ENCODE data around the gene TTC23.
A peak's percentile ranks its signal among the peaks of the same experiment; 100 is the strongest.

The TTC23 gene

GRCh38 chr15:99232740-99233139 lies 16.6 kb downstream of the TTC23 start:
- DNase-seq = no peak
- Mint-ChIP-seq H3K4me1 (no peaks in the 10 kb centered on the region), H3K27me3 (peaks cover 2% of the 10 kb centered on the region), H3K36me3 (ENCODE audit: low read depth) (peaks cover 7% of the 10 kb centered on the region), H3K4me3 (no peak overlapping the region), H3K27ac (no peak overlapping the region), H3K9me3 (no peaks in the 10 kb centered on the region)
- ATAC-seq = no peak

- Mint-ChIP-seq H3K27me3 (no peaks in the 10 kb centered on the region), H3K27ac (no peak overlapping the region), H3K4me1 (no peaks in the 10 kb centered on the region), H3K36me3 (ENCODE audit: low read depth) (peaks cover 3% of the 10 kb centered on the region), H3K9me3 (no peaks in the 10 kb centered on the region), H3K4me3 (no peak overlapping the region)
- ATAC-seq = no peak
- DNase-seq = no peak
Observed at GRCh38 chr15:99230867-99231266, 18.5 kb downstream of the TTC23 start.

- Mint-ChIP-seq H3K27me3 (no peaks in the 10 kb centered on the region), H3K4me1 (no peaks in the 10 kb centered on the region), H3K9me3 (no peaks in the 10 kb centered on the region), H3K27ac (no peak overlapping the region), H3K36me3 (ENCODE audit: low read depth) (peaks cover 3% of the 10 kb centered on the region), H3K4me3 (no peak overlapping the region)
- DNase-seq = no peak
- ATAC-seq = no peak
Observed at GRCh38 chr15:99228120-99228770, 21.1 kb downstream of the TTC23 start.

- DNase-seq (no peak), ATAC-seq (no peak)
- no peak overlapping the region for H3K27ac Mint-ChIP-seq
- H3K36me3 Mint-ChIP-seq (ENCODE audit: low read depth) = peaks cover 3% of the 10 kb centered on the region
- H3K4me3 Mint-ChIP-seq = no peak overlapping the region
- H3K4me1 Mint-ChIP-seq = no peaks in the 10 kb centered on the region
- H3K27me3 Mint-ChIP-seq = no peaks in the 10 kb centered on the region
- H3K9me3 Mint-ChIP-seq = no peaks in the 10 kb centered on the region
Observed at GRCh38 chr15:99226802-99227201, 22.6 kb downstream of the TTC23 start.

- DNase-seq = no peak
- H3K9me3 Mint-ChIP-seq = no peaks in the 10 kb centered on the region
- H3K36me3 Mint-ChIP-seq (ENCODE audit: low read depth) = peaks cover 5% of the 10 kb centered on the region
- no peak overlapping the region for H3K4me3 Mint-ChIP-seq
- ATAC-seq = no peak
- no peaks in the 10 kb centered on the region for H3K4me1 Mint-ChIP-seq
- H3K27ac Mint-ChIP-seq = no peak overlapping the region
- H3K27me3 Mint-ChIP-seq = no peaks in the 10 kb centered on the region
Observed at GRCh38 chr15:99224372-99225214, 24.8 kb downstream of the TTC23 start.

GRCh38 chr15:99213187-99213811 lies 36.1 kb downstream of the TTC23 start:
- Mint-ChIP-seq H3K4me3 (no peak overlapping the region), H3K4me1 (no peaks in the 10 kb centered on the region), H3K27me3 (no peaks in the 10 kb centered on the region), H3K27ac (no peak overlapping the region), H3K9me3 (no peaks in the 10 kb centered on the region), H3K36me3 (ENCODE audit: low read depth) (no peaks in the 10 kb centered on the region)
- ATAC-seq = peak; percentile 75
- peak; percentile 65 for DNase-seq

GRCh38 chr15:99212406-99212805 lies 37.0 kb downstream of the TTC23 start:
- no peak overlapping the region for H3K4me3 Mint-ChIP-seq
- DNase-seq (no peak), ATAC-seq (no peak)
- no peaks in the 10 kb centered on the region for H3K27me3 Mint-ChIP-seq
- H3K9me3 Mint-ChIP-seq = no peaks in the 10 kb centered on the region
- H3K27ac Mint-ChIP-seq = no peak overlapping the region
- H3K4me1 Mint-ChIP-seq = no peaks in the 10 kb centered on the region
- H3K36me3 Mint-ChIP-seq (ENCODE audit: low read depth) = no peaks in the 10 kb centered on the region

GRCh38 chr15:99211926-99212325 lies 37.5 kb downstream of the TTC23 start:
- ATAC-seq (no peak), DNase-seq (no peak)
- no peak overlapping the region for H3K4me3 Mint-ChIP-seq
- no peaks in the 10 kb centered on the region for H3K27me3 Mint-ChIP-seq
- no peaks in the 10 kb centered on the region for H3K9me3 Mint-ChIP-seq
- H3K27ac Mint-ChIP-seq = no peak overlapping the region
- no peaks in the 10 kb centered on the region for H3K36me3 Mint-ChIP-seq (ENCODE audit: low read depth)
- no peaks in the 10 kb centered on the region for H3K4me1 Mint-ChIP-seq

- peaks cover 9% of the 10 kb centered on the region for H3K27me3 Mint-ChIP-seq
- H3K27ac Mint-ChIP-seq = no peak overlapping the region
- no peak for ATAC-seq
- no peak overlapping the region for H3K4me3 Mint-ChIP-seq
- H3K36me3 Mint-ChIP-seq (ENCODE audit: low read depth) = no peaks in the 10 kb centered on the region
- H3K4me1 Mint-ChIP-seq = no peaks in the 10 kb centered on the region
- H3K9me3 Mint-ChIP-seq = no peaks in the 10 kb centered on the region
- no peak for DNase-seq
Observed at GRCh38 chr15:99210334-99210733, 39.0 kb downstream of the TTC23 start.

GRCh38 chr15:99209326-99209725 lies 40.1 kb downstream of the TTC23 start:
- no peaks in the 10 kb centered on the region for H3K4me1 Mint-ChIP-seq

GRCh38 chr15:99207672-99208071 lies 41.7 kb downstream of the TTC23 start:
- Mint-ChIP-seq H3K4me3 (no peak overlapping the region), H3K27ac (no peak overlapping the region), H3K4me1 (no peaks in the 10 kb centered on the region), H3K36me3 (ENCODE audit: low read depth) (no peaks in the 10 kb centered on the region), H3K27me3 (peaks cover 13% of the 10 kb centered on the region), H3K9me3 (no peaks in the 10 kb centered on the region)
- ATAC-seq = no peak
- no peak for DNase-seq

More at GRCh38 chr15:99209326-99209725, 40.1 kb downstream of the TTC23 start:
- DNase-seq = no peak
- Mint-ChIP-seq H3K9me3 (no peaks in the 10 kb centered on the region), H3K27me3 (peaks cover 13% of the 10 kb centered on the region), H3K36me3 (ENCODE audit: low read depth) (no peaks in the 10 kb centered on the region), H3K4me3 (no peak overlapping the region), H3K27ac (no peak overlapping the region)
- no peak for ATAC-seq

GRCh38 chr15:99202176-99202552 lies 47.2 kb downstream of the TTC23 start:
- Mint-ChIP-seq H3K4me1 (no peaks in the 10 kb centered on the region), H3K27ac (no peak overlapping the region), H3K27me3 (peaks cover 13% of the 10 kb centered on the region), H3K36me3 (ENCODE audit: low read depth) (no peaks in the 10 kb centered on the region), H3K4me3 (no peak overlapping the region), H3K9me3 (no peaks in the 10 kb centered on the region)
- ATAC-seq (no peak), DNase-seq (no peak)

- Mint-ChIP-seq H3K9me3 (no peaks in the 10 kb centered on the region), H3K36me3 (ENCODE audit: low read depth) (no peaks in the 10 kb centered on the region)
Observed at GRCh38 chr15:99201408-99202175, 47.8 kb downstream of the TTC23 start.

GRCh38 chr15:99197856-99198255 lies 51.5 kb downstream of the TTC23 start:
- Mint-ChIP-seq H3K9me3 (no peaks in the 10 kb centered on the region), H3K36me3 (ENCODE audit: low read depth) (peaks cover 3% of the 10 kb centered on the region), H3K27ac (no peak overlapping the region), H3K4me1 (no peaks in the 10 kb centered on the region), H3K4me3 (no peak overlapping the region), H3K27me3 (no peaks in the 10 kb centered on the region)
- ATAC-seq = no peak
- DNase-seq = no peak

More at GRCh38 chr15:99201408-99202175, 47.8 kb downstream of the TTC23 start:
- Mint-ChIP-seq H3K4me1 (no peaks in the 10 kb centered on the region), H3K27me3 (peaks cover 13% of the 10 kb centered on the region), H3K4me3 (no peak overlapping the region), H3K27ac (no peak overlapping the region)
- DNase-seq = no peak
- no peak for ATAC-seq

Data from activated naive CD8-positive, alpha-beta T cell treated with anti-CD3 and anti-CD28 coated beads, Interleukin-2, amount 50 U/mL, for 24 hours (primary cell).